Endodermal cell (in vitro differentiated cells): ENCODE measurements around the gene RYR2. TPM values are rescaled to one million over a fixed set of nuclear protein-coding genes. Genes with fewer than 3 reads are reported as not detected.
A peak's percentile ranks its signal among the peaks of the same experiment; 100 is the strongest.

Source experiments
- DNase-seq: peaks from one replicate; pipeline ENCODE4 v3.0.0-alpha.2; 2017
- H3K27ac ChIP-seq: 2 replicates; pipeline ENCODE4 v1.5.1; 2013; ENCODE audit warnings: mild to moderate bottlenecking, low read depth, low read length, moderate library complexity
- H3K27me3 ChIP-seq: 2 replicates; pipeline ENCODE4 v1.6.1; 2013; ENCODE audit warnings: mild to moderate bottlenecking, low read length, moderate library complexity; ENCODE audit not compliant: insufficient read depth, control insufficient read depth, poor library complexity, severe bottlenecking
- H3K36me3 ChIP-seq: 2 replicates; pipeline ENCODE4 v1.7.0; 2013; ENCODE audit warnings: mild to moderate bottlenecking, low read length, moderate library complexity; ENCODE audit not compliant: control insufficient read depth, insufficient read depth
- H3K4me1 ChIP-seq: one replicate; pipeline ENCODE4 v1.7.0; 2013; ENCODE audit warnings: low read length; ENCODE audit not compliant: control insufficient read depth, insufficient read depth
- H3K4me3 ChIP-seq: 2 replicates; pipeline ENCODE4 v1.5.1; 2013; ENCODE audit warnings: mild to moderate bottlenecking, low read length, moderate library complexity
- H3K9ac ChIP-seq: 2 replicates; pipeline ENCODE4 v1.6.1; 2013; ENCODE audit warnings: mild to moderate bottlenecking, low read length, moderate library complexity; ENCODE audit not compliant: poor library complexity, severe bottlenecking; ENCODE audit errors: extremely low read depth
- H3K9me3 ChIP-seq: 2 replicates; pipeline ENCODE4 v1.6.1; 2013; ENCODE audit warnings: mild to moderate bottlenecking, low read length, moderate library complexity; ENCODE audit not compliant: control insufficient read depth
- H3K27ac Mint-ChIP-seq: 2 replicates; pipeline ENCODE4 v1.8.0; 2020; ENCODE audit warnings: mixed read lengths
- H3K27me3 Mint-ChIP-seq: 2 replicates; pipeline ENCODE4 v1.8.0; 2021; ENCODE audit warnings: mild to moderate bottlenecking, mixed read lengths; ENCODE audit not compliant: insufficient read depth
- H3K36me3 Mint-ChIP-seq: 2 replicates; pipeline ENCODE4 v1.8.0; 2020; ENCODE audit warnings: low read depth, mixed read lengths
- H3K4me1 Mint-ChIP-seq: 2 replicates; pipeline ENCODE4 v1.8.0; 2020; ENCODE audit warnings: mixed read lengths
- H3K4me3 Mint-ChIP-seq: 2 replicates; pipeline ENCODE4 v1.8.0; 2020; ENCODE audit warnings: mild to moderate bottlenecking, moderate library complexity, mixed read lengths
- H3K9me3 Mint-ChIP-seq: 2 replicates; pipeline ENCODE4 v1.8.0; 2020; ENCODE audit warnings: mild to moderate bottlenecking, mixed read lengths
- CTCF ChIP-seq: fragments of 200-600 bp; sonication (generic); conservative IDR thresholded peaks from 2 replicates; pipeline ENCODE4 v1.5.0; 2021; ENCODE audit warnings: antibody characterized with exemption, mild to moderate bottlenecking
- WGBS, 2 experiments: methylation state at CpG; one replicate each; pipeline versions ENCODE4 v1.1.5 to v1.1.7; 2013; ENCODE audit warnings: missing lambda C conversion rate in 2 of 2, mixed read lengths in 1 of 2; ENCODE audit not compliant: insufficient coverage in 1 of 2, insufficient read length in 1 of 2; 5-methylcytosine and 5-hydroxymethylcytosine counted together
- total RNA-seq, 2 donors: library from RNA; stranded (reverse); fragmentation: NEBNext Ultra II Directional in 1 of 2; extraction: Animal tissue kit (Norgen Biotek cat#: 25700) in 1 of 2; gene quantifications; 2 replicates in 1 of 2; 3 replicates in 1 of 2; pipeline ENCODE4 v1.2.1, GENCODE V29; 2021

The RYR2 gene
- total RNA-seq, 2 donors from 2014 or later, result 0.95 to 2.4 TPM

GRCh38 chr1:237873487-237874211, 831.7 kb downstream of the RYR2 start:
- H3K27ac Mint-ChIP-seq, result peak overlapping the region; percentile 69

GRCh38 chr1:237875291-237875690, 833.3 kb downstream of the RYR2 start:
- no peak for TF ChIP-seq CTCF
- Histone ChIP-seq H3K36me3 (no peaks in the 10 kb centered on the region), H3K4me3 (no peak overlapping the region), H3K27me3 (no peaks in the 10 kb centered on the region), H3K4me1 (no peaks in the 10 kb centered on the region), H3K9me3 (no peaks in the 10 kb centered on the region), H3K9ac (no peak overlapping the region), H3K27ac (no peak overlapping the region)
- Mint-ChIP-seq H3K27me3 (peaks cover 19% of the 10 kb centered on the region), H3K4me3 (no peak overlapping the region), H3K4me1 (peaks cover 8% of the 10 kb centered on the region), H3K36me3 (no peaks in the 10 kb centered on the region), H3K9me3 (no peaks in the 10 kb centered on the region), H3K27ac (no peak overlapping the region)
- peak; percentile 15 for DNase-seq
- WGBS, 2 experiments, result 95 to 96% methylated on average over 4 to 7 of the region's 8 CpGs

More at GRCh38 chr1:237873487-237874211, 831.7 kb downstream of the RYR2 start:
- peak; percentile 78 for DNase-seq
- Mint-ChIP-seq H3K36me3 (no peaks in the 10 kb centered on the region), H3K27me3 (peaks cover 30% of the 10 kb centered on the region), H3K9me3 (no peaks in the 10 kb centered on the region), H3K4me3 (no peak overlapping the region), H3K4me1 (peaks cover 10% of the 10 kb centered on the region)
- WGBS, 2 experiments, result 24 to 58% methylated on average over 3 to 4 of the region's 4 CpGs
- Histone ChIP-seq H3K27ac (no peak overlapping the region), H3K4me3 (no peak overlapping the region), H3K9me3 (no peaks in the 10 kb centered on the region), H3K27me3 (no peaks in the 10 kb centered on the region), H3K36me3 (no peaks in the 10 kb centered on the region), H3K9ac (no peak overlapping the region), H3K4me1 (no peaks in the 10 kb centered on the region)
- no peak for TF ChIP-seq CTCF

- no peaks in the 10 kb centered on the region for H3K9me3 Mint-ChIP-seq
- Histone ChIP-seq H3K27me3 (no peaks in the 10 kb centered on the region), H3K36me3 (no peaks in the 10 kb centered on the region), H3K4me3 (no peak overlapping the region), H3K27ac (peak overlapping the region; percentile 32), H3K9me3 (no peaks in the 10 kb centered on the region), H3K9ac (no peak overlapping the region), H3K4me1 (no peaks in the 10 kb centered on the region)
- WGBS, 2 experiments, result 42 to 70% methylated on average over 4 of the region's 4 CpGs
- no peaks in the 10 kb centered on the region for H3K36me3 Mint-ChIP-seq
- H3K27ac Mint-ChIP-seq, result no peak overlapping the region
- H3K4me1 Mint-ChIP-seq, result peaks cover 8% of the 10 kb centered on the region
- H3K4me3 Mint-ChIP-seq, result no peak overlapping the region
- peak; percentile 14 for DNase-seq
- TF ChIP-seq CTCF, result no peak
- peaks cover 6% of the 10 kb centered on the region for H3K27me3 Mint-ChIP-seq
These were observed 835.6 kb downstream of the RYR2 start for GRCh38 chr1:237877631-237878030.
